PFSK-1 (cell line): Measurements from ENCODE around the gene KLRC1.

ENCODE experiments used
- FOXP2 ChIP-seq: optimal IDR thresholded peaks from 2 replicates; pipeline ENCODE3; 2011; ENCODE audit warnings: borderline replicate concordance, control low read depth, inconsistent platforms; ENCODE audit not compliant: insufficient read depth; ENCODE audit errors: extremely low read length, extremely low read depth
- POLR2AphosphoS5 ChIP-seq: IDR thresholded peaks from 2 replicates; pipeline ENCODE4 v1.6.1; 2012; ENCODE audit warnings: low read depth, mild to moderate bottlenecking, control low read depth, low read length, moderate library complexity
- SIN3A ChIP-seq: IDR thresholded peaks from 2 replicates; pipeline ENCODE4 v1.6.1; 2012; ENCODE audit warnings: mild to moderate bottlenecking, low read length, moderate library complexity, borderline replicate concordance; ENCODE audit not compliant: insufficient read depth
- TAF1 ChIP-seq: IDR thresholded peaks from 2 replicates; pipeline ENCODE4 v1.6.1; 2012; ENCODE audit warnings: low read length, control low read depth, borderline replicate concordance; ENCODE audit not compliant: insufficient read depth
- TF ChIP-seq, protein P1 (sequence below), 2 experiments: IDR thresholded peaks; 2 replicates each; pipeline versions ENCODE4 v1.6.1 to v1.8.0; 2011 to 2012; ENCODE audit warnings: low read depth in 2 of 2, low read length in 2 of 2, control low read depth in 1 of 2, inconsistent platforms in 1 of 2, mild to moderate bottlenecking in 1 of 2, moderate library complexity in 1 of 2; ENCODE audit not compliant: insufficient read depth in 1 of 2

KLRC1 gene

DNA sequence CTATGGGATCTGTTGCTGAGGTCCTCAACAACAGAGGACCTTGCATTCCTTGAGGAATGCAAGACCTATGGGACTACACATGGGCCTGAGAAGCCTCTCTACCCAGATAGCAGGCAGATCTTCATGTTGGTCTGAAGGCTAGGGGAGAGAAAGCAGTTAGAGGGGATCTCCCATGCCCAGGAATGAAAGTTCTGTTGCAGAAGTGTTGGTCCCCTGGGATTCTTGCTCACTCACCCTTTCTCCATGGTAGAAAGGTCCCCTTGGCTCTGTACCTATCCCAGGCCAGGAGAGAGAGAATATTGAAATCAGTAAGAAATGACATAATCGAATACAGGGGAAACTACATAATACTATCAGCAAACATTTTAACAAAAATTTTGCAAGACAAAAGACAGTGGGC is 16.5 kb upstream of the KLRC1 start:
- TF ChIP-seq FOXP2, result no peak
- TF ChIP-seq TAF1, result no peak

DNA sequence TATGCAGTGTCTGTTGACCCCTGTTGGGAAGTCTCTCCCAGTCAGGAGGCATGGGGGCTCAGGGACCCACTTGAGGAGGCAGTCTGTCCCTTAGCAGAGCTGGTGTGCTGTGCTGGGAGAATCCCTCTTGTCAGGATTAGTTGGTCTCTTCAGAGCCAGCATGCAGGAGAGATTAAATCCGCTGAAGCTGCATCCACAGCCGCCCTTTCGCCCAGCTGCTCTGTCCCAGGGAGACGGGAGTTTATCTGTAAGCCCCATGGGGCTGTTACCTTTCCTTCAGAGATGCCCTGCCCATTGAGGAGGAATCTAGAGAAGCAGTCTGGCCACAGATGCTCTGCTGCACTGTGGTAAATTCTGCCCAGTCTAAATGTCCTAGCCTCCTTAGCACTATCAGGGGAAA is 13.1 kb upstream of the KLRC1 start:
- TF ChIP-seq SIN3A (no peak), TAF1 (no peak), POLR2AphosphoS5 (no peak), FOXP2 (no peak)
- TF ChIP-seq, protein P1, sequence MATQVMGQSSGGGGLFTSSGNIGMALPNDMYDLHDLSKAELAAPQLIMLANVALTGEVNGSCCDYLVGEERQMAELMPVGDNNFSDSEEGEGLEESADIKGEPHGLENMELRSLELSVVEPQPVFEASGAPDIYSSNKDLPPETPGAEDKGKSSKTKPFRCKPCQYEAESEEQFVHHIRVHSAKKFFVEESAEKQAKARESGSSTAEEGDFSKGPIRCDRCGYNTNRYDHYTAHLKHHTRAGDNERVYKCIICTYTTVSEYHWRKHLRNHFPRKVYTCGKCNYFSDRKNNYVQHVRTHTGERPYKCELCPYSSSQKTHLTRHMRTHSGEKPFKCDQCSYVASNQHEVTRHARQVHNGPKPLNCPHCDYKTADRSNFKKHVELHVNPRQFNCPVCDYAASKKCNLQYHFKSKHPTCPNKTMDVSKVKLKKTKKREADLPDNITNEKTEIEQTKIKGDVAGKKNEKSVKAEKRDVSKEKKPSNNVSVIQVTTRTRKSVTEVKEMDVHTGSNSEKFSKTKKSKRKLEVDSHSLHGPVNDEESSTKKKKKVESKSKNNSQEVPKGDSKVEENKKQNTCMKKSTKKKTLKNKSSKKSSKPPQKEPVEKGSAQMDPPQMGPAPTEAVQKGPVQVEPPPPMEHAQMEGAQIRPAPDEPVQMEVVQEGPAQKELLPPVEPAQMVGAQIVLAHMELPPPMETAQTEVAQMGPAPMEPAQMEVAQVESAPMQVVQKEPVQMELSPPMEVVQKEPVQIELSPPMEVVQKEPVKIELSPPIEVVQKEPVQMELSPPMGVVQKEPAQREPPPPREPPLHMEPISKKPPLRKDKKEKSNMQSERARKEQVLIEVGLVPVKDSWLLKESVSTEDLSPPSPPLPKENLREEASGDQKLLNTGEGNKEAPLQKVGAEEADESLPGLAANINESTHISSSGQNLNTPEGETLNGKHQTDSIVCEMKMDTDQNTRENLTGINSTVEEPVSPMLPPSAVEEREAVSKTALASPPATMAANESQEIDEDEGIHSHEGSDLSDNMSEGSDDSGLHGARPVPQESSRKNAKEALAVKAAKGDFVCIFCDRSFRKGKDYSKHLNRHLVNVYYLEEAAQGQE (IDR thresholded peaks at IDR 0.05; ENCODE audit: insufficient read depth in 1 of 2, low read depth in 2 of 2, low read length in 2 of 2), result no peak

DNA sequence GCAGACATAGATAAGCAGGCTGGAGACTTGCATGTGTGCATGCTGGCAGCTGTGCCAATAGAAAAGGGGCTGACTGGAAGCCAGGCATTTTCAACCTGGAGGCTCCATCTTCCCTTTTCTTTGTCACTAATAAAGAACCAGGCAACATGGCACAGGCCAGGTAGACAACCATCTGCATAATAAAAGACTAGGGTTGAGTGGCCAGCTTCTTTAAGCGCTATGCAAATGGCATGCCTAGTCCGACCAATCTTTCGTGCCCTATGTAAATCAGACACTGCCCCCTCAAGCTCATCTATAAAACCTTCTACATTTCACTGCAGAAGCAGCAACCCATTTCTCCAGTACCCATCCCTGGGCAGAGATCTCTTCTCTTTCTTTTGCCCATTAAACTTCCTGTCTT is 4.6 kb upstream of the KLRC1 start:
- TF ChIP-seq TAF1, result no peak
- TF ChIP-seq FOXP2, result no peak
- TF ChIP-seq POLR2AphosphoS5, result no peak
- no peak for TF ChIP-seq SIN3A
- TF ChIP-seq, protein P1 (IDR thresholded peaks at IDR 0.05; ENCODE audit: insufficient read depth in 1 of 2, low read depth in 2 of 2, low read length in 2 of 2), result no peak

DNA sequence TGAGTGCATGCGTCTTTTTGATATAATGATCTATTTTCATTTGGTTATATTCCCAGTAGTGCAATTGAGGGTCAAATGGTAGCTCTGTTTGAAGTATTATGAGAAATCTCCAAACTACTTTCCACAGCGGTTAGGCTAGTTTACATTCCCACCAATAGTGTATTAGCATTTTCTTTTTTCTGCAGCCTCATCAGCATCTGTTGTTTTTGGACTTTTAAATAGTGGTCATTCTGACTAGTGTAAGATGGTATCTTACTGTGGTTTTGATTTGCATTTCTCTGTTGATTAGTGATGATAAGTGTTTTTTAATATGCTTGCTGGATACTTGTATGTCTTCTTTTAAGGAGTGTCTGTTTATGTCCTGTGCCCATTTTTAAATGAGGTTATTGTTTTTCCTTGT is 3.7 kb upstream of the KLRC1 start:
- TF ChIP-seq, protein P1 (IDR thresholded peaks at IDR 0.05; ENCODE audit: insufficient read depth in 1 of 2, low read depth in 2 of 2, low read length in 2 of 2), result no peak

DNA sequence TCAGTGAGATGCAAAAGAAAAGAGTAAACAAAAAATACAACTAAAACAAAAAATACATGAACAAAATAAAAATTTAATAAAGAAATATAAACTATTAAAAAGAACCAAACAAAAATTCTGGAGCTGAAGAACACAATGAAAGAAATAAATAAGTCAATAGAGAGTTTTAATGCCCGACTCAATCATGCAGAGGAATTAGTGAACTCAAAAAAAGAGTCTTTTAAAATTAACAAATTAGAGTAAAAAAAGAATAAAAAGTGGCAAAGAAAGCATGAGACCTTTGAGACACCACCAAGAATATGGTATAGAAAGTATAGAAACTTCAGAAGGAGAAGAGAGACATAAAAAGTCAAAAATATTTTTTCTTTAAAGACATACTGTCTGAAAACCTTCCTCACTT is 2.6 kb upstream of the KLRC1 start:
- TF ChIP-seq FOXP2, result no peak
- no peak for TF ChIP-seq SIN3A
- TF ChIP-seq TAF1, result no peak
- TF ChIP-seq, protein P1 (IDR thresholded peaks at IDR 0.05; ENCODE audit: insufficient read depth in 1 of 2, low read depth in 2 of 2, low read length in 2 of 2), result no peak
- TF ChIP-seq POLR2AphosphoS5, result no peak

DNA sequence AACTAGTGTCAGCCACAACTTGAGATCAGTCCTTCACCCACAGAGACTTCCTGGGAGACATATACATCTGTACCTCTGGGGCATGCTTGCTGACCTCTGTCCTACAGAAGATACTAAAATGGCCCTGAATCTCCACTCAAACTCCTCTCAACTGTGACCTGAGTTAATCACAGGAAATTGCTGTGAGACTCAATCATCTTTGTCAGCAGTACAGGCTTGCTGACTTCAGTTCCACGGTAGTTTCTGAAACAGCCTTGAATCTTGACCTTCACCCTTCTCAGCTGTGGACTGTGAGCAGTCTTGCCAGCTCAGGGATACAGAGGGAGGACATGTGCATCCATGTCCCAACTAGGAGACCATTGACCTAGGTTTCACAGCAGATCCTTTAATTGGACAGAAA is 1.4 kb upstream of the KLRC1 start:
- TF ChIP-seq POLR2AphosphoS5 (no peak), FOXP2 (no peak), SIN3A (no peak), TAF1 (no peak)
- TF ChIP-seq, protein P1 (IDR thresholded peaks at IDR 0.05; ENCODE audit: insufficient read depth in 1 of 2, low read depth in 2 of 2, low read length in 2 of 2), result no peak
